WTC11 (cell line): Measurements from ENCODE around the gene PSENEN.

ENCODE experiments used
- ATF2 ChIP-seq: sonication (generic); formaldehyde crosslinking; IDR thresholded peaks from 2 replicates; pipeline ENCODE4 v1.8.1; 2022; ENCODE audit warnings: low read depth, missing genetic modification reagents, borderline replicate concordance
- CBFB ChIP-seq: sonication (generic); formaldehyde crosslinking; IDR thresholded peaks from 2 replicates; pipeline ENCODE4 v1.8.1; 2022; ENCODE audit warnings: mild to moderate bottlenecking, low read depth, missing genetic modification reagents
- CREB1 ChIP-seq: sonication (generic); formaldehyde crosslinking; IDR thresholded peaks from 2 replicates; pipeline ENCODE4 v1.8.0; 2023; ENCODE audit warnings: mild to moderate bottlenecking, missing genetic modification reagents
- CTCF ChIP-seq: fragments of 200-600 bp; IDR thresholded peaks from 2 replicates; pipeline ENCODE4 v1.8.0; 2022; ENCODE audit warnings: antibody characterized with exemption
- E2F1 ChIP-seq: sonication (generic); formaldehyde crosslinking; IDR thresholded peaks from 2 replicates; pipeline ENCODE4 v1.8.0; 2022; ENCODE audit warnings: mild to moderate bottlenecking, missing genetic modification reagents
- FOXJ3 ChIP-seq: sonication (generic); formaldehyde crosslinking; IDR thresholded peaks from 2 replicates; pipeline ENCODE4 v1.9.0; 2021; ENCODE audit warnings: missing genetic modification reagents, mild to moderate bottlenecking, borderline replicate concordance
- GRHL2 ChIP-seq: fragments of 250-450 bp; sonication (Bioruptor Pico); IDR thresholded peaks from 2 replicates; pipeline ENCODE4 v1.8.0; 2022; ENCODE audit warnings: mild to moderate bottlenecking, moderate library complexity; ENCODE audit not compliant: insufficient replicate concordance, severe bottlenecking
- KAT7 ChIP-seq: sonication (generic); formaldehyde crosslinking; IDR thresholded peaks from 2 replicates; pipeline ENCODE4 v1.8.1; 2023; ENCODE audit warnings: missing genetic modification reagents, mild to moderate bottlenecking, borderline replicate concordance
- NFATC4 ChIP-seq: fragments of 250-450 bp; sonication (Bioruptor Pico); IDR thresholded peaks from 2 replicates; pipeline ENCODE4 v1.9.0; 2021; ENCODE audit warnings: mild to moderate bottlenecking
- RELA ChIP-seq: sonication (generic); formaldehyde crosslinking; IDR thresholded peaks from 2 replicates; pipeline ENCODE4 v1.8.1; 2022; ENCODE audit warnings: missing genetic modification reagents, mild to moderate bottlenecking, borderline replicate concordance
- RORB ChIP-seq: fragments of 250-450 bp; sonication (Bioruptor Pico); IDR thresholded peaks from 2 replicates; pipeline ENCODE4 v1.9.0; 2021; ENCODE audit warnings: mild to moderate bottlenecking
- TEAD4 ChIP-seq: sonication (generic); formaldehyde crosslinking; IDR thresholded peaks from 2 replicates; pipeline ENCODE4 v1.8.0; 2022; ENCODE audit warnings: mild to moderate bottlenecking, missing genetic modification reagents
- USF2 ChIP-seq: sonication (generic); formaldehyde crosslinking; IDR thresholded peaks from 2 replicates; pipeline ENCODE4 v1.8.1; 2023; ENCODE audit warnings: mild to moderate bottlenecking, missing genetic modification reagents, moderate library complexity
- ZNF121 ChIP-seq: sonication (generic); formaldehyde crosslinking; IDR thresholded peaks from 2 replicates; pipeline ENCODE4 v1.8.0; 2023; ENCODE audit warnings: missing genetic modification reagents

- TF ChIP-seq CTCF (no peak), FOXJ3 (CRISPR knock-in tag) (no peak), RELA (CRISPR knock-in tag) (no peak), NFATC4 (CRISPR knock-in tag) (no peak), E2F1 (CRISPR knock-in tag) (no peak), USF2 (CRISPR knock-in tag) (no peak), RORB (CRISPR knock-in tag) (no peak), ATF2 (CRISPR knock-in tag) (no peak), ZNF121 (CRISPR knock-in tag) (no peak), KAT7 (no peak), CREB1 (CRISPR knock-in tag) (no peak), CBFB (CRISPR knock-in tag) (no peak), GRHL2 (CRISPR knock-in tag) (no peak), TEAD4 (CRISPR knock-in tag) (no peak)
These were observed 14.2 kb downstream of the PSENEN start for GRCh38 chr19:35759697-35760096.
